Mesenchymal stem cell (in vitro differentiated cells and primary cell): ENCODE measurements around the gene SMIM38.

Experiments
- DNase-seq: peaks from one replicate; pipeline ENCODE4 v3.0.0-alpha.2; 2013
- H2AFZ ChIP-seq: one replicate; pipeline ENCODE4 v1.6.1; 2013; ENCODE audit warnings: low read depth, mild to moderate bottlenecking, control low read depth, inconsistent platforms, low read length, moderate library complexity
- H2AK5ac ChIP-seq: 2 replicates; pipeline ENCODE4 v1.6.1; 2013; ENCODE audit warnings: low read length, moderate library complexity, mild to moderate bottlenecking, inconsistent platforms; ENCODE audit not compliant: severe bottlenecking
- H2BK120ac ChIP-seq: one replicate; pipeline ENCODE4 v1.6.1; 2013; ENCODE audit warnings: low read depth, mild to moderate bottlenecking, inconsistent platforms, low read length, moderate library complexity
- H2BK12ac ChIP-seq, 2 experiments: one replicate each; pipeline ENCODE4 v1.6.1; 2013; ENCODE audit warnings: inconsistent platforms in 2 of 2, low read length in 2 of 2, mild to moderate bottlenecking in 2 of 2, moderate library complexity in 2 of 2, control low read depth in 1 of 2
- H2BK15ac ChIP-seq: one replicate; pipeline ENCODE4 v1.6.1; 2013; ENCODE audit warnings: mild to moderate bottlenecking, low read depth, inconsistent platforms; ENCODE audit not compliant: poor library complexity, severe bottlenecking
- H2BK5ac ChIP-seq: 2 replicates; pipeline ENCODE4 v1.6.1; 2013; ENCODE audit warnings: low read depth, mild to moderate bottlenecking, low read length, control low read depth, inconsistent platforms; ENCODE audit not compliant: poor library complexity, severe bottlenecking
- H3K14ac ChIP-seq, 2 experiments: one replicate each; pipeline ENCODE4 v1.6.1; 2013; ENCODE audit warnings: inconsistent platforms in 2 of 2, low read length in 2 of 2, control low read depth in 1 of 2, mild to moderate bottlenecking in 1 of 2, moderate library complexity in 1 of 2
- H3K18ac ChIP-seq, 2 experiments: one replicate each; pipeline ENCODE4 v1.6.1; 2013; ENCODE audit warnings: inconsistent platforms in 2 of 2, low read length in 2 of 2, control low read depth in 1 of 2, low read depth in 1 of 2, mild to moderate bottlenecking in 1 of 2
- H3K23ac ChIP-seq, 2 experiments: one replicate each; pipeline ENCODE4 v1.6.1; 2013; ENCODE audit warnings: inconsistent platforms in 2 of 2, low read length in 2 of 2, mild to moderate bottlenecking in 2 of 2, moderate library complexity in 2 of 2, control low read depth in 1 of 2
- H3K27ac ChIP-seq: 2 replicates; pipeline ENCODE4 v1.5.1; 2013; ENCODE audit warnings: mild to moderate bottlenecking, moderate library complexity, low read length, control low read depth, inconsistent platforms; ENCODE audit not compliant: poor library complexity, severe bottlenecking
- H3K27me3 ChIP-seq, 2 experiments: 2 replicates each; pipeline versions ENCODE4 v1.6.1 to v1.7.0; 2013; ENCODE audit warnings: low read length in 2 of 2, mild to moderate bottlenecking in 2 of 2, moderate library complexity in 2 of 2, control low read depth in 1 of 2, inconsistent platforms in 1 of 2; ENCODE audit not compliant: control insufficient read depth in 1 of 2, insufficient read depth in 1 of 2
- H3K36me3 ChIP-seq, 2 experiments: 2 replicates each; pipeline versions ENCODE4 v1.6.1 to v1.7.0; 2013; ENCODE audit warnings: low read length in 2 of 2, control low read depth in 1 of 2, inconsistent platforms in 1 of 2, low read depth in 1 of 2, mild to moderate bottlenecking in 1 of 2; ENCODE audit not compliant: insufficient read depth in 2 of 2, control insufficient read depth in 1 of 2
- H3K4ac ChIP-seq, 2 experiments: one replicate each; pipeline ENCODE4 v1.6.1; 2013; ENCODE audit warnings: inconsistent platforms in 2 of 2, low read length in 2 of 2, mild to moderate bottlenecking in 2 of 2, moderate library complexity in 2 of 2, control low read depth in 1 of 2, low read depth in 1 of 2
- H3K4me1 ChIP-seq: 2 replicates; pipeline ENCODE4 v1.6.1; 2013; ENCODE audit warnings: low read depth, low read length, control low read depth; ENCODE audit not compliant: control insufficient read depth, insufficient read depth
- H3K4me2 ChIP-seq: 2 replicates; pipeline ENCODE4 v1.6.1; 2013; ENCODE audit warnings: low read length, mild to moderate bottlenecking, inconsistent platforms; ENCODE audit not compliant: poor library complexity, severe bottlenecking
- H3K4me3 ChIP-seq, 2 experiments: 2 replicates each; pipeline versions ENCODE4 v1.5.1 to v1.7.0; 2013; ENCODE audit warnings: low read length in 2 of 2, mild to moderate bottlenecking in 2 of 2, control low read depth in 1 of 2, low read depth in 1 of 2; ENCODE audit not compliant: insufficient read depth in 1 of 2
- H3K79me1 ChIP-seq: replicated peaks from 2 replicates; pipeline ENCODE4 v1.6.1; 2013; ENCODE audit warnings: mild to moderate bottlenecking, control low read depth, low read length, inconsistent platforms; ENCODE audit not compliant: poor library complexity, severe bottlenecking
- H3K9ac ChIP-seq: 2 replicates; pipeline ENCODE4 v1.7.0; 2013; ENCODE audit warnings: mild to moderate bottlenecking, low read length, moderate library complexity
- H3K9me3 ChIP-seq: 2 replicates; pipeline ENCODE4 v1.7.0; 2013; ENCODE audit warnings: mild to moderate bottlenecking, low read length; ENCODE audit not compliant: control insufficient read depth
- H4K8ac ChIP-seq: one replicate; pipeline ENCODE4 v1.6.1; 2013; ENCODE audit warnings: inconsistent platforms, mild to moderate bottlenecking, low read length, moderate library complexity
- H4K91ac ChIP-seq: one replicate; pipeline ENCODE4 v1.6.1; 2013; ENCODE audit warnings: mild to moderate bottlenecking, low read length, inconsistent platforms
- WGBS: methylation state at CpG from one replicate; pipeline ENCODE4 v1.1.7; 2013; ENCODE audit warnings: mixed read lengths; 5-methylcytosine and 5-hydroxymethylcytosine counted together

SMIM38 gene

GRCh38 chr11:69202511-69203221 lies 46.9 kb downstream of the SMIM38 start:
- H2BK5ac ChIP-seq: no peak overlapping the region
- no peak overlapping the region for H2AK5ac ChIP-seq
- no peak overlapping the region for H3K4me2 ChIP-seq
- no peak overlapping the region for H2BK15ac ChIP-seq
- H4K91ac ChIP-seq: no peak overlapping the region
- no peaks in the 10 kb centered on the region for H3K4me1 ChIP-seq
- no peak for DNase-seq
- no peak overlapping the region for H3K23ac ChIP-seq
- no peak overlapping the region for H3K14ac ChIP-seq
- H4K8ac ChIP-seq: no peak overlapping the region
- no peak overlapping the region for H3K4ac ChIP-seq
- WGBS: 91% methylated on average over 25 of the region's 25 CpGs
- H3K36me3 ChIP-seq: no peaks in the 10 kb centered on the region
- H3K9ac ChIP-seq: no peak overlapping the region
- H2BK120ac ChIP-seq: no peak overlapping the region
- peaks cover 64 to 77% of the 10 kb centered on the region in 2 experiments for H3K27me3 ChIP-seq
- H3K4me3 ChIP-seq: no peak overlapping the region
- no peak overlapping the region for H2BK12ac ChIP-seq
- no peak overlapping the region for H3K18ac ChIP-seq
- H3K9me3 ChIP-seq: peaks cover 13% of the 10 kb centered on the region
- H3K27ac ChIP-seq: no peak overlapping the region
- no peaks in the 10 kb centered on the region for H3K79me1 ChIP-seq
- no peak overlapping the region for H2AFZ ChIP-seq

DNA sequence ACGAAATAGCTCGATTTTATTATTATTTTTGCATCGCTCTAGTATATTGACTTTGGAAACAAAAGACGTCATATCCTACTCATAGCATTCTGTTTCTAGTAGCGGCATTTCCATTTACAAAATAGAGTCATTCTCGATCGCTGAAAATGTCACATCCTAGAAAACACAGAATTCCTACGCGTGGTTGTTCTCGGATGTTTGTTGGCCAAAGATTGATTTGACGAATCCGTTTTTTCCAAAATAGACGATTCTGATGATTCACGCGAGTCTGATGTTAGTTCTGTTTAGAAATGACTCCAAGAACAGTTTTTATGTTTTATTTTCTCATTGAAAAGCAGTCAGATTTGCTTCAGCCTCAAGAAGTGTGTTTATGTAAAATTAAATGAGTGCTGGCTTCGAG lies 47.6 kb downstream of the SMIM38 start:
- Histone ChIP-seq H3K4me3 (no peak overlapping the region), H2BK5ac (no peak overlapping the region), H3K9ac (no peak overlapping the region), H3K27ac (no peak overlapping the region), H3K27me3 (peaks cover 59 to 74% of the 10 kb centered on the region in 2 experiments), H3K14ac (no peak overlapping the region), H3K4me2 (no peak overlapping the region), H2AK5ac (no peak overlapping the region), H3K79me1 (no peaks in the 10 kb centered on the region), H3K9me3 (peaks cover 12% of the 10 kb centered on the region), H3K36me3 (no peaks in the 10 kb centered on the region), H2BK12ac (no peak overlapping the region), H3K23ac (no peak overlapping the region), H4K8ac (no peak overlapping the region), H4K91ac (no peak overlapping the region), H2BK15ac (no peak overlapping the region), H3K4me1 (no peaks in the 10 kb centered on the region), H3K18ac (no peak overlapping the region), H2BK120ac (no peak overlapping the region), H2AFZ (no peak overlapping the region), H3K4ac (no peak overlapping the region)
- 96% methylated on average over 15 of the region's 16 CpGs for WGBS
- no peak for DNase-seq

- no peaks in the 10 kb centered on the region for H3K79me1 ChIP-seq
- H3K18ac ChIP-seq: no peak overlapping the region
- H3K4me1 ChIP-seq: no peaks in the 10 kb centered on the region
- no peak overlapping the region for H2AFZ ChIP-seq
- H3K14ac ChIP-seq: no peak overlapping the region
- H3K27me3 ChIP-seq: peaks cover 54 to 74% of the 10 kb centered on the region in 2 experiments
- no peak for DNase-seq
- H2BK12ac ChIP-seq: no peak overlapping the region
- no peak overlapping the region for H4K8ac ChIP-seq
- no peak overlapping the region for H3K4ac ChIP-seq
- WGBS: 90% methylated on average over 8 of the region's 8 CpGs
- no peak overlapping the region for H2BK120ac ChIP-seq
- H2BK5ac ChIP-seq: no peak overlapping the region
- no peak overlapping the region for H3K23ac ChIP-seq
- no peak overlapping the region for H2AK5ac ChIP-seq
- peak overlapping the region; percentile 15 for H2BK15ac ChIP-seq
- H3K27ac ChIP-seq: no peak overlapping the region
- H3K9ac ChIP-seq: no peak overlapping the region
- H4K91ac ChIP-seq: no peak overlapping the region
- H3K36me3 ChIP-seq: no peaks in the 10 kb centered on the region
- H3K4me2 ChIP-seq: no peak overlapping the region
- no peak overlapping the region for H3K4me3 ChIP-seq
- H3K9me3 ChIP-seq: peaks cover 12% of the 10 kb centered on the region
These were observed 48.1 kb downstream of the SMIM38 start for GRCh38 chr11:69203901-69204245.

GRCh38 chr11:69204246-69204940 lies 48.7 kb downstream of the SMIM38 start:
- Histone ChIP-seq H3K9ac (no peak overlapping the region), H4K8ac (no peak overlapping the region), H3K79me1 (no peaks in the 10 kb centered on the region), H3K14ac (no peak overlapping the region), H4K91ac (no peak overlapping the region), H3K4ac (no peak overlapping the region), H3K4me1 (no peaks in the 10 kb centered on the region), H3K4me2 (no peak overlapping the region), H3K4me3 (no peak overlapping the region), H2BK5ac (no peak overlapping the region), H3K36me3 (no peaks in the 10 kb centered on the region), H2BK15ac (peak overlapping the region; percentile 15), H3K23ac (no peak overlapping the region), H2BK12ac (no peak overlapping the region), H2AK5ac (no peak overlapping the region), H2AFZ (no peak overlapping the region), H3K27me3 (peaks cover 52 to 71% of the 10 kb centered on the region in 2 experiments), H3K18ac (no peak overlapping the region), H3K9me3 (peaks cover 10% of the 10 kb centered on the region), H3K27ac (no peak overlapping the region), H2BK120ac (no peak overlapping the region)
- 88% methylated on average over 19 of the region's 19 CpGs for WGBS
- no peak for DNase-seq
